H9 (cell line): ENCODE data around the gene BPIFB6. TPM values are rescaled to one million over a fixed set of nuclear protein-coding genes. Genes with fewer than 3 reads are reported as not detected.

Experiments
- DNase-seq: peaks from one replicate; pipeline ENCODE4 v3.0.0-alpha.2; 2017
- H2AFZ ChIP-seq: one replicate; pipeline ENCODE4 v1.6.1; 2013; ENCODE audit warnings: mild to moderate bottlenecking, low read length, control low read depth, moderate library complexity
- H2AK5ac ChIP-seq: 2 replicates; pipeline ENCODE4 v1.6.1; 2013; ENCODE audit warnings: low read length, control low read depth, mixed read lengths; ENCODE audit not compliant: insufficient read length
- H2BK120ac ChIP-seq: one replicate; pipeline ENCODE4 v1.6.1; 2013; ENCODE audit warnings: low read depth, mild to moderate bottlenecking, low read length, control low read depth, inconsistent platforms; ENCODE audit not compliant: poor library complexity, severe bottlenecking
- H2BK12ac ChIP-seq: 2 replicates; pipeline ENCODE4 v1.6.1; 2013; ENCODE audit warnings: low read length, control low read depth, mixed read lengths, low read depth; ENCODE audit not compliant: insufficient read length
- H2BK15ac ChIP-seq: 2 replicates; pipeline ENCODE4 v1.6.1; 2013; ENCODE audit warnings: low read depth, low read length, control low read depth
- H2BK20ac ChIP-seq: one replicate; pipeline ENCODE4 v1.6.1; 2013; ENCODE audit warnings: low read depth, mild to moderate bottlenecking, low read length, control low read depth, inconsistent platforms; ENCODE audit not compliant: poor library complexity, severe bottlenecking
- H2BK5ac ChIP-seq: 2 replicates; pipeline ENCODE4 v1.6.1; 2013; ENCODE audit warnings: low read length, control low read depth, mixed read lengths; ENCODE audit not compliant: insufficient read length
- H3K14ac ChIP-seq: 2 replicates; pipeline ENCODE4 v1.6.1; 2013; ENCODE audit warnings: low read length, control low read depth; ENCODE audit not compliant: insufficient read depth
- H3K18ac ChIP-seq: 2 replicates; pipeline ENCODE4 v1.6.1; 2013; ENCODE audit warnings: low read depth, mild to moderate bottlenecking, mixed read lengths, low read length, control low read depth; ENCODE audit not compliant: insufficient read length
- H3K23ac ChIP-seq: 2 replicates; pipeline ENCODE4 v1.6.1; 2013; ENCODE audit warnings: low read length, control low read depth, mixed read lengths, low read depth; ENCODE audit not compliant: insufficient read length
- H3K23me2 ChIP-seq: 2 replicates; pipeline ENCODE4 v1.6.1; 2013; ENCODE audit warnings: low read depth, mild to moderate bottlenecking, mixed read lengths, low read length, control low read depth; ENCODE audit not compliant: insufficient read length, poor library complexity, severe bottlenecking
- H3K27ac ChIP-seq: 2 replicates; pipeline ENCODE4 v1.5.1; 2013; ENCODE audit warnings: low read length, control low read depth, mixed read lengths, low read depth; ENCODE audit not compliant: insufficient read length
- H3K27me3 ChIP-seq: 2 replicates; pipeline ENCODE4 v1.6.1; 2013; ENCODE audit warnings: low read length, control low read depth, inconsistent platforms; ENCODE audit not compliant: insufficient read depth
- H3K4ac ChIP-seq: 2 replicates; pipeline ENCODE4 v1.6.1; 2013; ENCODE audit warnings: low read depth, mild to moderate bottlenecking, control low read depth, inconsistent platforms, low read length, moderate library complexity
- H3K4me1 ChIP-seq: 2 replicates; pipeline ENCODE4 v1.6.1; 2013; ENCODE audit warnings: low read length, control low read depth, inconsistent platforms; ENCODE audit not compliant: insufficient read depth
- H3K4me2 ChIP-seq: 2 replicates; pipeline ENCODE4 v1.6.1; 2013; ENCODE audit warnings: low read length, control low read depth, mixed read lengths; ENCODE audit not compliant: insufficient read length, insufficient read depth
- H3K56ac ChIP-seq: 2 replicates; pipeline ENCODE4 v1.6.1; 2013; ENCODE audit warnings: low read depth, mild to moderate bottlenecking, mixed read lengths, low read length, control low read depth; ENCODE audit not compliant: insufficient read length
- H3K79me1 ChIP-seq: 2 replicates; pipeline ENCODE4 v1.6.1; 2013; ENCODE audit warnings: low read depth, mild to moderate bottlenecking, moderate library complexity, low read length, control low read depth, inconsistent platforms; ENCODE audit not compliant: insufficient read depth, poor library complexity, severe bottlenecking
- H3K79me2 ChIP-seq: 2 replicates; pipeline ENCODE4 v1.6.1; 2013; ENCODE audit warnings: low read length, control low read depth, inconsistent platforms; ENCODE audit not compliant: insufficient read depth
- H3K9ac ChIP-seq: 2 replicates; pipeline ENCODE4 v1.6.1; 2013; ENCODE audit warnings: low read length, control low read depth, mixed read lengths; ENCODE audit not compliant: insufficient read length; ENCODE audit errors: extremely low read depth
- H3K9me3 ChIP-seq: one replicate; pipeline ENCODE4 v1.6.1; 2013; ENCODE audit warnings: low read depth, low read length, inconsistent platforms; ENCODE audit not compliant: control insufficient read depth
- H3T11ph ChIP-seq: one replicate; pipeline ENCODE4 v1.6.1; 2013; ENCODE audit warnings: mild to moderate bottlenecking, low read length, control low read depth, inconsistent platforms
- H4K20me1 ChIP-seq: one replicate; pipeline ENCODE4 v1.6.1; 2013; ENCODE audit not compliant: control insufficient read depth, insufficient read length, insufficient read depth
- H4K5ac ChIP-seq: 2 replicates; pipeline ENCODE4 v1.6.1; 2013; ENCODE audit warnings: low read depth, mild to moderate bottlenecking, mixed read lengths, low read length, control low read depth; ENCODE audit not compliant: insufficient read length
- H4K8ac ChIP-seq: replicated peaks from 2 replicates; pipeline ENCODE4 v1.6.1; 2013; ENCODE audit warnings: low read length, control low read depth, mixed read lengths, low read depth; ENCODE audit not compliant: insufficient read length
- H4K91ac ChIP-seq: 2 replicates; pipeline ENCODE4 v1.6.1; 2013; ENCODE audit warnings: low read depth, mild to moderate bottlenecking, moderate library complexity, mixed read lengths, low read length, control low read depth; ENCODE audit not compliant: insufficient read length
- H3K27ac Mint-ChIP-seq, 3 experiments: 2 replicates in 2 of 3; 3 replicates in 1 of 3; pipeline ENCODE4 v1.8.0; 2020 to 2021; ENCODE audit warnings: mixed read lengths in 3 of 3, mild to moderate bottlenecking in 1 of 3, moderate library complexity in 1 of 3
- H3K27me3 Mint-ChIP-seq: 2 replicates; pipeline ENCODE4 v1.8.0; 2021; ENCODE audit warnings: low read depth, mild to moderate bottlenecking, moderate library complexity, mixed read lengths
- H3K36me3 Mint-ChIP-seq, 3 experiments: 2 replicates in 2 of 3; 3 replicates in 1 of 3; pipeline ENCODE4 v1.8.0; 2020 to 2021; ENCODE audit warnings: low read depth in 3 of 3, mixed read lengths in 3 of 3; ENCODE audit not compliant: insufficient read depth in 1 of 3
- H3K4me1 Mint-ChIP-seq, 2 experiments: 2 replicates each; pipeline ENCODE4 v1.8.0; 2020; ENCODE audit warnings: mixed read lengths in 2 of 2
- H3K4me3 Mint-ChIP-seq, 2 experiments: 2 replicates in 1 of 2; 3 replicates in 1 of 2; pipeline ENCODE4 v1.8.0; 2020 to 2021; ENCODE audit warnings: mild to moderate bottlenecking in 2 of 2, mixed read lengths in 2 of 2, moderate library complexity in 1 of 2
- H3K9me3 Mint-ChIP-seq, 2 experiments: 2 replicates in 1 of 2; 3 replicates in 1 of 2; pipeline ENCODE4 v1.8.0; 2020; ENCODE audit warnings: mild to moderate bottlenecking in 2 of 2, mixed read lengths in 2 of 2, moderate library complexity in 1 of 2
- WGBS: extraction: QIAGEN DNeasy Blood & Tissue Kit; methylation state at CpG from one replicate; pipeline ENCODE4 v1.1.7; 2013; ENCODE audit warnings: missing lambda C conversion rate, low lambda C conversion rate, mixed read lengths; ENCODE audit not compliant: insufficient read length; ENCODE audit errors: extremely low coverage; 5-methylcytosine and 5-hydroxymethylcytosine counted together
- total RNA-seq: library from RNA; stranded (reverse); gene quantifications from 2 replicates; pipeline ENCODE4 v1.2.1, GENCODE V29; 2021
- TF ChIP-seq, protein P1 (sequence below): fragments of 200-600 bp; sonication (generic); conservative IDR thresholded peaks from 3 replicates; pipeline ENCODE4 v1.8.0; 2021; ENCODE audit warnings: antibody characterized with exemption, mild to moderate bottlenecking

The BPIFB6 gene
- total RNA-seq, 1 experiment from 2014 or later, result not detected

GRCh38 chr20:33033381-33033780 lies 1.9 kb downstream of the BPIFB6 start:
- H3K79me1 ChIP-seq, result no peaks in the 10 kb centered on the region
- H3K56ac ChIP-seq, result no peak overlapping the region
- H2BK12ac ChIP-seq, result no peak overlapping the region
- no CpG with 5 or more reads among the region's 5 CpGs for WGBS
- H3K27me3 ChIP-seq, result no peaks in the 10 kb centered on the region
- H3K27ac Mint-ChIP-seq, result no peak overlapping the region
- no peak overlapping the region for H3K4me3 Mint-ChIP-seq
- H3K14ac ChIP-seq, result no peak overlapping the region
- no peaks in the 10 kb centered on the region for H3K23me2 ChIP-seq
- H3K4me1 ChIP-seq, result no peaks in the 10 kb centered on the region
- TF ChIP-seq, protein P1, sequence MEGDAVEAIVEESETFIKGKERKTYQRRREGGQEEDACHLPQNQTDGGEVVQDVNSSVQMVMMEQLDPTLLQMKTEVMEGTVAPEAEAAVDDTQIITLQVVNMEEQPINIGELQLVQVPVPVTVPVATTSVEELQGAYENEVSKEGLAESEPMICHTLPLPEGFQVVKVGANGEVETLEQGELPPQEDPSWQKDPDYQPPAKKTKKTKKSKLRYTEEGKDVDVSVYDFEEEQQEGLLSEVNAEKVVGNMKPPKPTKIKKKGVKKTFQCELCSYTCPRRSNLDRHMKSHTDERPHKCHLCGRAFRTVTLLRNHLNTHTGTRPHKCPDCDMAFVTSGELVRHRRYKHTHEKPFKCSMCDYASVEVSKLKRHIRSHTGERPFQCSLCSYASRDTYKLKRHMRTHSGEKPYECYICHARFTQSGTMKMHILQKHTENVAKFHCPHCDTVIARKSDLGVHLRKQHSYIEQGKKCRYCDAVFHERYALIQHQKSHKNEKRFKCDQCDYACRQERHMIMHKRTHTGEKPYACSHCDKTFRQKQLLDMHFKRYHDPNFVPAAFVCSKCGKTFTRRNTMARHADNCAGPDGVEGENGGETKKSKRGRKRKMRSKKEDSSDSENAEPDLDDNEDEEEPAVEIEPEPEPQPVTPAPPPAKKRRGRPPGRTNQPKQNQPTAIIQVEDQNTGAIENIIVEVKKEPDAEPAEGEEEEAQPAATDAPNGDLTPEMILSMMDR, result no peak
- H3K9ac ChIP-seq, result no peak overlapping the region
- no peak overlapping the region for H4K8ac ChIP-seq
- no peaks in the 10 kb centered on the region for H3K36me3 Mint-ChIP-seq
- no peak overlapping the region for H2BK15ac ChIP-seq
- no peak overlapping the region for H3T11ph ChIP-seq
- no peak overlapping the region for H4K5ac ChIP-seq
- H3K79me2 ChIP-seq, result no peaks in the 10 kb centered on the region
- H2AK5ac ChIP-seq, result no peak overlapping the region
- H3K23ac ChIP-seq, result no peak overlapping the region
- H3K4me2 ChIP-seq, result no peak overlapping the region
- no peak overlapping the region for H2BK20ac ChIP-seq
- peaks cover 22% of the 10 kb centered on the region for H3K27me3 Mint-ChIP-seq
- H3K4me1 Mint-ChIP-seq, result no peaks in the 10 kb centered on the region
- no peak for DNase-seq
- no peak overlapping the region for H3K18ac ChIP-seq
- no peak overlapping the region for H3K27ac ChIP-seq
- H4K91ac ChIP-seq, result no peak overlapping the region
- no peak overlapping the region for H2BK5ac ChIP-seq
- peaks cover 2 to 4% of the 10 kb centered on the region in 2 experiments; a peak in 3 of 5 replicates for H3K9me3 Mint-ChIP-seq
- H4K20me1 ChIP-seq, result no peaks in the 10 kb centered on the region
- no peaks in the 10 kb centered on the region for H3K9me3 ChIP-seq
- H3K4ac ChIP-seq, result no peak overlapping the region
- no peak overlapping the region for H2AFZ ChIP-seq
- H2BK120ac ChIP-seq, result no peak overlapping the region
